Activated T-helper 2 cell treated with anti-CD3 and anti-CD28 coated beads, Interferon-gamma antibody, Interleukin-2, Interleukin-4, amounts not matched to agents 10 μg/mL and 5 μg/mL and 100 μg/mL, durations not matched to agents 14 hours and 24 hours and 36 hours (primary cell): ENCODE results near the gene PTRH2. TPM values are rescaled to one million over a fixed set of nuclear protein-coding genes. Genes with fewer than 3 reads are reported as not detected.
"Not testable (repeated sequence)": the region's sequence is repeated elsewhere in the genome, so short reads cannot be mapped to it uniquely, and the experiment has no call there.

Experiments used
- DNase-seq: peaks from one replicate; pipeline ENCODE4 v3.0.0; 2021; ENCODE audit warnings: low spot score
- H3K27ac Mint-ChIP-seq: one replicate; pipeline ENCODE4 v1.8.0; 2021; ENCODE audit warnings: mixed read lengths
- H3K27me3 Mint-ChIP-seq: one replicate; pipeline ENCODE4 v1.8.0; 2021; ENCODE audit warnings: low read depth, mixed read lengths
- H3K36me3 Mint-ChIP-seq: one replicate; pipeline ENCODE4 v1.8.0; 2021; ENCODE audit warnings: low read depth, mixed read lengths
- H3K4me1 Mint-ChIP-seq: one replicate; pipeline ENCODE4 v1.8.0; 2021; ENCODE audit warnings: low read depth, mixed read lengths
- H3K4me3 Mint-ChIP-seq: one replicate; pipeline ENCODE4 v1.8.0; 2021; ENCODE audit warnings: low read depth, mild to moderate bottlenecking, moderate library complexity, mixed read lengths
- H3K9me3 Mint-ChIP-seq: one replicate; pipeline ENCODE4 v1.8.0; 2021; ENCODE audit warnings: mixed read lengths
- intact Hi-C: fragments of 100-400 bp; cut with micrococcal nuclease; formaldehyde crosslinking; loops from one replicate; pipeline ENCODE4 v1.15.1; 2023
- total RNA-seq: library from RNA; stranded (reverse); gene quantifications from 2 replicates; pipeline ENCODE4 v1.2.3, GENCODE V29; 2022

PTRH2 gene
- total RNA-seq, 1 donor from 2014 or later, result 50.3 TPM

DNA sequence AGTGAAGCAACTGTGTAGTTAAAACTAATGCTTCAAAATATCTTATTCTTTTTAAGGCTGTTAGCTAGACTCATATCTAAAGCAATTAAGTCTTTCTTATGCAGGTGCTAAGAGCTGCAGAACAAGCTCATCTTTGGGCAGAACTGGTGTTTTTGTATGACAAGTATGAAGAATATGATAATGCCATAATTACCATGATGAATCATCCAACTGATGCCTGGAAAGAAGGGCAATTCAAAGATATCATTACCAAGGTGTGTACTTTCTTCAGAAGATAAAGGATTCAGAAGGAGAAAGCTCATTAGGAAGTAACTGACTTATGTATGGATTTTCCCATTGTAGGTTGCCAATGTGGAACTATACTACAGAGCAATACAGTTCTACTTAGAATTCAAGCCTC, 23.9 kb downstream of the PTRH2 start:
- Mint-ChIP-seq H3K9me3 (no peaks in the 10 kb centered on the region), H3K27ac (no peak overlapping the region), H3K36me3 (peaks cover 82% of the 10 kb centered on the region), H3K27me3 (no peaks in the 10 kb centered on the region), H3K4me1 (peaks cover 6% of the 10 kb centered on the region), H3K4me3 (no peak overlapping the region)
- no peak for DNase-seq
- intact Hi-C loops, result no loop called here

DNA sequence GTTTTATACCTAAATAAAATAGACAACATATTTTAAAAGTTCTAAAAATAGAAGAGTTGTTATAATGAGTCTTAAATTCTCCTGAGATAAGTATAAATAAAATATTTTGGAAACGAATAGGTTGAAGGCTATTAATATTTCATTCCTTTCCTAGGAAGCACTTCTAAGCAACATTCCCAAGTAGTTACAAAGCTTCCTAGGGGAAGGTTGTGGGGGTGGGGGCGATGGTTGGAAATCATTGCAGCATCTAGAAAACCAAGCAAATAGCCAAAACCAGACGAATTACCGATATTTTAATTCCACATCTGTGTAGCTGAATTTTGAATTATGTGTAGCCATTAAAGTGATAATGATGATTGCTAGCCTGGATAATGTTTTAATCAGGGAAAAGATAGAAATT, 26.9 kb downstream of the PTRH2 start:
- Mint-ChIP-seq H3K4me1 (no peaks in the 10 kb centered on the region), H3K27ac (no peak overlapping the region), H3K4me3 (no peak overlapping the region), H3K9me3 (no peaks in the 10 kb centered on the region), H3K27me3 (no peaks in the 10 kb centered on the region), H3K36me3 (peaks cover 78% of the 10 kb centered on the region)
- DNase-seq, result no peak
- intact Hi-C loops, result no loop called here

DNA sequence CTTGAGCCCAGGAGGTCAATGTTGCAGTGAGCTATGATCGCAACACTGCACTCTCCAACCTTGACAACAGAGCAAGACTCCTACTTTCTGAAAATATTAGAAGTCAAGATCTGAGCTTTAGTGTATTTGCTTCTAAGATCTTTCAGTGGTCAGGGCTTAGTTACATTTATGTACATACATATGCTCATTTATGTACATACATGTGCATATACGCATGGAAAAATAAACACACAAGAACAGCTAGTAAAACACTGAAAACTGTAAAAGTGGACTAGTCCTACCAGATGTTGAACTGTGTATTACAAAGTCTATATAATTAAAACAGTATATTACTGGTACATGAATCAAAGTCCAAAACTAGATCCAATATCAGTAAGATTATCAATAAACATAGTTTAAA, 28.3 kb downstream of the PTRH2 start:
- intact Hi-C loops, result no loop called here
- Mint-ChIP-seq H3K4me1 (no peaks in the 10 kb centered on the region), H3K27me3 (no peaks in the 10 kb centered on the region), H3K27ac (no peak overlapping the region), H3K4me3 (no peak overlapping the region), H3K36me3 (peaks cover 81% of the 10 kb centered on the region), H3K9me3 (no peaks in the 10 kb centered on the region)
- no peak for DNase-seq

GRCh38 chr17:59676716-59677115, 30.5 kb downstream of the PTRH2 start:
- Mint-ChIP-seq H3K9me3 (no peaks in the 10 kb centered on the region), H3K36me3 (peaks cover 72% of the 10 kb centered on the region)

DNA sequence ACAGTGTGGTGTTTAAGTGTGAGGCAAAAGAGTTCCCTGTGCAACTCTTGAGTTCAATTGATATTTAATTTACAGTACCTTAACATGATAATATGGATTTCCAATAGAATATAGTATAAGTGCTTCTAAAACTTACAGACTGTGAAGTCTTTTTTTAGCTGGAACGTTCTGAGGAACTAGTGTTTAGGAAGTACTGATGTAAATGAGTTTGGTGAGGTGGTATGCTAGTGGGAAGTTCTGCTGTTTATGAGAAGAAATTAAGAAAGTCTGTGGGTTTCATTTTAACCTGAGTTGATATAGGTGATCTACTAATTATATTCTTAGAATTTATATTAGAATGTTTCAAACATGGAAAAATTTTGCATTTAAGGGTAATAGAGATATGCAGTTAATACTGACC, 32.0 kb downstream of the PTRH2 start:
- intact Hi-C loops, result no loop called here
- Mint-ChIP-seq H3K27ac (no peak overlapping the region), H3K36me3 (peaks cover 68% of the 10 kb centered on the region), H3K9me3 (no peaks in the 10 kb centered on the region), H3K27me3 (no peaks in the 10 kb centered on the region), H3K4me1 (peaks cover 5% of the 10 kb centered on the region), H3K4me3 (no peak overlapping the region)
- no peak for DNase-seq

More at GRCh38 chr17:59676716-59677115, 30.5 kb downstream of the PTRH2 start:
- no peaks in the 10 kb centered on the region for H3K27me3 Mint-ChIP-seq
- peaks cover under 1% of the 10 kb centered on the region for H3K4me1 Mint-ChIP-seq
- no peak for DNase-seq
- intact Hi-C loops, result no loop called here
- H3K4me3 Mint-ChIP-seq, result no peak overlapping the region
- H3K27ac Mint-ChIP-seq, result no peak overlapping the region

GRCh38 chr17:59671386-59671785, 35.8 kb downstream of the PTRH2 start:
- Mint-ChIP-seq H3K9me3 (no peaks in the 10 kb centered on the region), H3K36me3 (peaks cover 61% of the 10 kb centered on the region), H3K4me1 (peaks cover 18% of the 10 kb centered on the region), H3K4me3 (no peak overlapping the region), H3K27ac (peak overlapping the region; percentile 44), H3K27me3 (no peaks in the 10 kb centered on the region)
- DNase-seq, result no peak
- intact Hi-C loops, result no loop called here

DNA sequence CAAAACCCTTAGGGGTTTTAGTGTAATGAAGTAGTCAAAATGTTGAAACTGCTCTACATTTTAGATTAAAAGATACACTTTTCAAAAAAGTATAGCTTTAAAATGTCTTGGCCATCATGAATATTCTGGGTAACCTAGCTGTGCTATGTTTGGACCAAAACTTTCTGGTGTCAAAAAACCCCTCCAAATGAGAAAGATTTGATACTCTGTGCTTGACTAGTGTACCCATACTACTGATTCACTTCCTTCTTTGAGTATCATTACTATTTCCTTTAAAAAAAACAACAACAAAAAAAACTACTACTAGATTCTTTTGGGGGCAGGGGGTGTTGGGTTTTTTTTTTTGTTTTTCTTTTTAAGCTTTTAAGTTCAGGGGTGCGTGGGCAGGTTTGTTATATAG, 37.3 kb downstream of the PTRH2 start:
- Mint-ChIP-seq H3K27ac (peak overlapping the region; percentile 42), H3K27me3 (no peaks in the 10 kb centered on the region), H3K9me3 (no peaks in the 10 kb centered on the region), H3K4me3 (no peak overlapping the region), H3K4me1 (peaks cover 18% of the 10 kb centered on the region), H3K36me3 (peaks cover 63% of the 10 kb centered on the region)
- no peak for DNase-seq
- intact Hi-C loops, result no loop called here

DNA sequence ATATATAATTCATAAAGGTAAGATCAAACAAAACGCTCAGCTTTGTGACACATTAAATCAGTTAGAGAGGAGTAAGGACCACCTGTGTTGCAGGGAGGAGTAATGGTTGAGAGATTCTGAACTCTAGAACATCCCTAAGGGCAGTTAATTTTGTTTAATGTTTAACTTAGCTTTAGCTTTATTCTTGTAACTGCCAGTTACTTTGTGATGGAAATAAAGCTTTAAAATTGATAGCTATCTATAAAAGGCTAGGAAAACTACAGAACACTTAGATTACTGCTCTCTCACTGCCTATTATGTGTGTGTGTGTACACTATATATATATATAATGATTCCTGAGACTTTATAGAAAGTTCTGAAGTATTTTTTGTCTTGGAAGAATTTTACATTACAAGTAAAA, 37.8 kb downstream of the PTRH2 start:
- Mint-ChIP-seq H3K27ac (peak overlapping the region; percentile 42), H3K27me3 (no peaks in the 10 kb centered on the region), H3K4me3 (no peak overlapping the region), H3K36me3 (peaks cover 62% of the 10 kb centered on the region), H3K9me3 (no peaks in the 10 kb centered on the region), H3K4me1 (peaks cover 18% of the 10 kb centered on the region)
- intact Hi-C loops, result no loop called here
- DNase-seq, result no peak

DNA sequence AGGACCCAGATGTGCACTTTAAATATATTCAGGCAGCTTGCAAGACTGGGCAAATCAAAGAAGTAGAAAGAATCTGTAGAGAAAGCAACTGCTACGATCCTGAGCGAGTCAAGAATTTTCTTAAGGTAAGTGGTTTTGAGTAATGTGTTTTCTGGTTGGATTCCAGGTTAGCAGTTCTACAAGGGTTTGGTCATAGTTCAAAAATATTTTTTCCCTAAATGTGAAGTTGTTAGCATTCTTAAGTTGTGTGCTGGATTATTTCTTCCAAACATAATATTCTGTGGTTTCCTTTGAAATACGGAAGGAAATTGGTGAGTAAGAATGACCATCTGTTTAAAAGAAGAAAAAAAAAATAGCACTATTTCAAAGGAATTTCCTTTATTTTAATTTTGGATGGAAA, 38.4 kb downstream of the PTRH2 start:
- peak overlapping the region; percentile 42 for H3K27ac Mint-ChIP-seq
- no peak for DNase-seq
- H3K9me3 Mint-ChIP-seq, result no peaks in the 10 kb centered on the region
- intact Hi-C loops, result no loop called here
- H3K4me3 Mint-ChIP-seq, result no peak overlapping the region
- H3K4me1 Mint-ChIP-seq, result peaks cover 18% of the 10 kb centered on the region
- H3K27me3 Mint-ChIP-seq, result no peaks in the 10 kb centered on the region
- H3K36me3 Mint-ChIP-seq, result peaks cover 65% of the 10 kb centered on the region

DNA sequence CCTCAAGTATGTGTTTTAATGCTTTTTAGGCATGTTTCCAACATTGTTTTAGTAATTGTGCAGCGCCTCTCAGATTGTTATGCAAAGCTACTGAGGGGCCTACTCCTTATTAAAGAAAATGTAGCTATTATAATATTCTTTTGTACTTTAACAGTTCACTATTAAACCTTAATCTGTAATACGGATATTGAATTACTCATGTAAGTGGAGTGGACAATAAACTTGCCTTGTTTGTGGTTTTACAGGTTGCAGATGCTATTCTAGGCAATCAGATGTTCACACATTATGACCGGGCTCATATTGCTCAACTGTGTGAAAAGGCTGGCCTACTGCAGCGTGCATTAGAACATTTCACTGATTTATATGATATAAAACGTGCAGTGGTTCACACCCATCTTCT, 41.0 kb downstream of the PTRH2 start:
- intact Hi-C loops, result no loop called here
- peaks cover 68% of the 10 kb centered on the region for H3K36me3 Mint-ChIP-seq
- no peaks in the 10 kb centered on the region for H3K27me3 Mint-ChIP-seq
- no peaks in the 10 kb centered on the region for H3K9me3 Mint-ChIP-seq
- DNase-seq, result no peak
- H3K27ac Mint-ChIP-seq, result no peak overlapping the region
- no peak overlapping the region for H3K4me3 Mint-ChIP-seq
- peaks cover 15% of the 10 kb centered on the region for H3K4me1 Mint-ChIP-seq

GRCh38 chr17:59656624-59657023, 50.6 kb downstream of the PTRH2 start:
- intact Hi-C loops, DNase-seq, H3K4me3 Mint-ChIP-seq, H3K27me3 Mint-ChIP-seq, H3K27ac Mint-ChIP-seq, H3K9me3 Mint-ChIP-seq, H3K4me1 Mint-ChIP-seq: not testable (repeated sequence)
- peaks cover 78% of the 10 kb centered on the region for H3K36me3 Mint-ChIP-seq

DNA sequence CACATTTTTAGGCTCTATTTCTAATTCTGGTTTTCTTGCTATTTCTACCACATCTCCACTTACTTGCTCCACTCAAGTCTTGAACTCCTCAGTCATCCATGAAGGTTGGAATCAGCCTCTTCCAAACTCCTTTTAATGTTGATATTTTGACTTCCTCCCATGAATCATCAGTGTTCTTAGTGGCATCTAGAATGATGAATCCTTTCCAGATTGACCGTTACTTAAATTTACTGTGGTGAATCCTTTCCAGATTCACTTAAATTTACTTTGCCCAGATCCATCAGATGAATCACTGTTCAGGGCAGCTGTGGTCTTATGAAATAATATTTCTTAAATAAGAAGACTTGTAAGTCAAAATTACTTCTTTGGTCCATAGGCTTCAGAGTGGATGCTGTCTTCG, 55.1 kb downstream of the PTRH2 start:
- intact Hi-C loops, result no loop called here
- Mint-ChIP-seq H3K4me3 (no peak overlapping the region), H3K27ac (peak overlapping the region; percentile 43), H3K9me3 (no peaks in the 10 kb centered on the region), H3K4me1 (peaks cover 28% of the 10 kb centered on the region), H3K36me3 (peaks cover 86% of the 10 kb centered on the region), H3K27me3 (no peaks in the 10 kb centered on the region)
- DNase-seq, result no peak

DNA sequence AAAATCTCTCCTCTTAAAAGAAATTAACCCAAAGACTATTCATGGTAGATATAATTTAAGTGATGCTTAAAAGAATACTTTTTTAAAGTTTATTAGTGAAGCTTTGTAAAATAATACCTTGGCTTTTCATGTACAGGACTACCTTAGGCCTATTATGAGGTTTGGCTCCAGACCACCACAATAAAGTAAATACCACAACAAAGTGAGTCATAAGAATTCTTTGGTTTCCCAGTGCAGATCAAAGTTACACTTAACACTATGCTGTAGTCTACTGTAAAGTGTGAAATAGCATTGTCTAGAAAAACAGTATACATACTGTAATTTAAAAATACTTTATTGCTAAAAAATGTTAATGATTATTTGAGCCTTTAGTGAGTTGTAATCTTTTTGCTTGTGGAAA, 55.9 kb downstream of the PTRH2 start:
- H3K4me1 Mint-ChIP-seq, result peaks cover 31% of the 10 kb centered on the region
- H3K4me3 Mint-ChIP-seq, result no peak overlapping the region
- H3K36me3 Mint-ChIP-seq, result peaks cover 91% of the 10 kb centered on the region
- no peaks in the 10 kb centered on the region for H3K27me3 Mint-ChIP-seq
- no peak for DNase-seq
- intact Hi-C loops, result no loop called here
- no peak overlapping the region for H3K27ac Mint-ChIP-seq
- H3K9me3 Mint-ChIP-seq, result no peaks in the 10 kb centered on the region

GRCh38 chr17:59650642-59651041, 56.6 kb downstream of the PTRH2 start:
- peaks cover 31% of the 10 kb centered on the region for H3K4me1 Mint-ChIP-seq
- H3K27me3 Mint-ChIP-seq, result no peaks in the 10 kb centered on the region
- DNase-seq, result no peak
- H3K36me3 Mint-ChIP-seq, result peaks cover 90% of the 10 kb centered on the region
- no peak overlapping the region for H3K4me3 Mint-ChIP-seq
- no peak overlapping the region for H3K27ac Mint-ChIP-seq
- no peaks in the 10 kb centered on the region for H3K9me3 Mint-ChIP-seq
- intact Hi-C loops, result no loop called here
